HG03571 (cell line): ENCODE data around the gene SURF1.
A peak's percentile ranks its signal among the peaks of the same experiment; 100 is the strongest.
"Not testable (repeated sequence)": the region's sequence is repeated elsewhere in the genome, so short reads cannot be mapped to it uniquely, and the experiment has no call there.

Experiments
- ATAC-seq: cut with Tn5 transposase; IDR thresholded peaks from one replicate; pipeline ENCODE4 v1.9.1; 2021; ENCODE audit not compliant: unreplicated experiment

SURF1 gene

DNA sequence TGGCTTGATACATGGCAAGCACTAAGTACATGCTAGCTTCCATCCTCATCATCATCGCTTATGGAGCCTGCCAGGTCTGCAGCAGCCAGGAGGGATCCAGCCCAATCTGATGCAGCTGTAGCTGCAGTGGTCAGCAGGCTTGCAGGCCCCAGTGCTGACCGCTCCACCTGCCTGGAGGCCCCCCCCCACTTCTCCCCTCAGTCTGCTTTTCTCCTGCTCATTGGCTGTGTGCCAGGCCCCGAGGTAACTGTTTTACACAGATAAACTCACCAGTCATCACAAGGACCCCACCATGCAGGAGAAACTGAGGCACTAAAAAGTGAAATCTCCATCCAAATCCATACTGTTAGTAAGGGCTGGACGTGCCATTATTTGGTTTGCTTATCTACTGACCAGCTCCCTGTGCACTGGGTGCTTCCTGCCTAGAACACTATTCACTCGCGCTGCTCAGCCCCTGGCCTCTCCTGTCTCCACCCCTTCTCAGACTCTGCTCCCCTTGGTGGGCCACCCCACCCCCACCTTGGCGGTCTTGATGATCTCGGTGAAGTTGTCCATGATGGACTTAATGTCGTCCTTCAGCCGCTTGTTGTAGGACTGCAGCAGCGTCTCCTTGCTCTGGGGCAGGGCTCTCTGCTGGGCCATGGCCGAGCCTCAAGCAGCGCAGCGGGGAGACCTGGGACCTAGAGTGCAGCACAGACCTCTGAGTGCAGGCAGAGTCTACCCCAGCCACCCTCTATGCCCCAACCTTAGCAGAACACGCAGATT is 10.1 kb downstream of the SURF1 start:
- ATAC-seq = no peak

DNA sequence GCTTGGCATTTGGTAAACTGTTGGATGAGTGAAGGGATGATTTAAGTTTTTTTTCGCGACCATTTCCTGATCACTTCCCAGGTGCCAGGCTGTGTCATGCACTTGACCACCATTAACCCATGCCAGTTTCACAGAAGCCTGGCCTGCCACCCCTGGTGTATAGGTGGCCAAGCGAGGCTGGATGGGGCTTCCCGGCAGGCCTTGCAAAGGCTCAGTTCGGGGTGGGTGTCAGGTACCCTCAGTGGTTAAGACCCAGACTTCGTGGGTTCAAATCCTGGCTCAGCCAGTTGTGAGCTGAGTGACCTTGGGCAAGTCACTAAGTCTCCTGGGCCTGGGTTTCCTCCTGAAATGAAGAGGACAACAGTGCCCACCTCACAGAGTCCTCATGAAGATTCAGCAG is 10.7 kb downstream of the SURF1 start:
- no peak for ATAC-seq

DNA sequence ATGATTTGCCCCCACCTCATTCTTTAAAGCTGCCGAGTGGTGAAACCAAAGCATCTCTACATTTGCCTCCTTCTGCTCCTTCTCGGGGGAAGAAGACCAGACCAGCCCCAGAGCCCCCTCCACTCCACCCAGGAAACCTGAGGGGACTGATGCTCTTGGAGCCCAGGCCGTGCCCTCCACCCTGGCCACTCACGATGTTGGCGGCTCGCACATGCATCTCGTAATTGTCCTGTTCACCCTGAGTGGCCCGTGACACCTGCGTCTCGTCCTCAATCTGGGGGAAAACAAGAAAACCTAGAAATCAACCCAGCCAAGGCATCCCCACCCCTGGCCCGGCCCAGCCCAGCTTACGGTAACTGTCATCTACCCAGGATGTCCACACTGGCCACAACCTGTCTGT is 11.3 kb downstream of the SURF1 start:
- no peak for ATAC-seq

DNA sequence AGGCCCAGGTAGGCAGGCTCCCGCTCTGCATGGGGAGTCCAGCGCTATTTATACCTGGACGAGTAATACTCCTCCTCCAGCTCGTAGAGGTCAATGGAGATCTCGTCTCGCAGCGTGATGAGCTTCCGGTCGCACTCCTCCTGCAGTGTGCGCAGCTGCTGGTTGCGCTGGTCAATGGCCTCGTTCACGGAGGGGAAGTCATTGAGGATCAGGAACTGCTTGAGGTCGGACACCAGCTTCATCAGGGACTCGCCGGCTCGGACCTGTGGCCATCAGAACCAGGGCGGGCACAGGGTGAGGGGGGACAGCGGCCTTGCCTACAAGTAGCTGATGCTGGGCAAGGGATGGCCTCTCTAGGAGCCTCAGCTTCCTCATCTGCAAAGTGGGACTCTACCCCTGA is 12.2 kb downstream of the SURF1 start:
- ATAC-seq = no peak

DNA sequence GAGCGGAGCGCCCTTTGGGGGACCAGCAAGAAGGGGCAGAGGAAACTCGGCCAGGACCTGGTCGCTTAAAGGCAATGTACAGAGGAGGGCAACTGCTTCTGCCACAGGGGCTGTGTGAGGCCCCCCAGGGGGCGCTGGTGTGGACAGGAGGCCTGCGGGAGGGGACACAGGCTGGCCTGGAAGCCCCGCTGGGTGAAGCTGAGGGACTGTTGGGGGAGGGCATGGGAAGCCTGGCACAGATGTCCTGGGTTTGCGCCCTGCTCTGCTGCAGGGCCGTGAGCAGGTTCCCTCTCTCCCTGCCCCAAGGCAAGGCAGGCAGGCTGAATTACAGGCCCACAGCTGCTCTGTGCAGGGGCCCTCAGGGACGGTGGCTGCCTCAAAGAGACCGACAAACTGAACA is 13.7 kb downstream of the SURF1 start:
- no peak for ATAC-seq

DNA sequence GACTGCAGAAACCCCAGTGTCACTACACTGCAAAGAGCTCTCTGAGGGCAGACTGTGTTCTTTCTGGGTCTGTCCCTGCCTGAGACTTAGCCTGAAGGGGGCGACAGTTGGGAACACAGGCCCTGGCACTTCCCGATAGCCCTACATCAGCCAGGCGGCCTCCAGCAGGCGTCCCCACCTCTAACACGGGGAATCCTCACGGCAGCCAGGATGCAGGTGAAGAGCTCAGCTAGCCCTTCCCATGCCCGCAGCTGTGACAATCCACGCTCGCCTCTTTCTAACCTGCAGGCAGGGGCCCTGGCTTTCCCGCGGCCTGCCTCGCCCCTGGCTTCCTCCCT is 14.2 kb downstream of the SURF1 start:
- ATAC-seq = no peak

DNA sequence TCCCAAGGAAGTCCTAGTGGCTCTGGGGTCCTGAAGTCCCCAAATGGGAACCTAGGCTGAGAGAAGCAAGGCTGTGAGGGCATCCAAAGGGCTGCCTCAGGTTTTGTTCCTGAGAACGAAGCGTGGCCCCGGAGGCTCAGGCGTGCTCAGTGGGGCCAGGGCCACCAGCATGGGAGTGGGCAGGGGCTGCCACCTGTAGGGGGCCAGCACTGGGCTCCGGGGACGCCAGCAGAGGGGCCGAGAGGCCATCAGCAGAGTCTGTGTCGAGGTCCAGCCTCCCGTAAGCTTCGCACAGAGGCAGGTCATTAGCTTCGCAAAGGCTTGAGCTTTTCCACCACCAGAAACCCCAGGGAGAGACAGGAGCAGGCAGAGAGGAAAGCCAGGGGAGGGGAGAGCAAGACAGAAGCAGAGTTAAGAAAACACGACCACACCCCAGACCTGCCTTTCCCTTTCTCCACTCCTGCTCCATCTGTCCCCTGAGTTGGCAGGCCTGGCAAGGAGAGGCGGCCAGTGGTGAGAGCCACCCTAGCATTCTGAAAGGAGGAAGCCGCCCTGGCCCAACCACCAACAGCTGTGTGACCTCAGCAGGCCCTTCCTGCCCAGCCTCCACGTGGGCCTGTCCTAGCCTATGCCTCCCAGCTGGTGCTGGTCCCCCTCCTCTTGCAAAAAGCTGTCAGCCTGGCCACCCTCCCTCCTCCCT is 14.8 kb downstream of the SURF1 start:
- no peak for ATAC-seq

DNA sequence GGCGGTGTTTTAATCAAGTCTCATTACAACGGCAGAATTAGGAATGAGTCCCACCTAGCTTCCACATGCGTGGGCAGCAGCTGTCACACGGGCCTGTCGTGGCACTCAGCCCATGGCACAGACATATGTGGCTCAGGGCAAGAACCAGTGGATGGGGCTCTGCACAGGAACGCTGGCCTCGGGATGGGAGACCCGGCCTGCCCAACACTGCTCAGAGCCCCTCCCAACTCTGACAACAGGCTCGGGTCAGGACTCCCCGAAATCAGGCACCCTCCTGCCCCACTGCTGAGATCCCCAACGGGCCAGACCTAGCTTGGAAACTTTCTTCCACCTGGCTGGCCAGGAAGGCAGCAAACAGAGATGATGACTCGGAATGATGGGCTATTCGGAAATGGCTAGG is 15.4 kb downstream of the SURF1 start:
- ATAC-seq = no peak

DNA sequence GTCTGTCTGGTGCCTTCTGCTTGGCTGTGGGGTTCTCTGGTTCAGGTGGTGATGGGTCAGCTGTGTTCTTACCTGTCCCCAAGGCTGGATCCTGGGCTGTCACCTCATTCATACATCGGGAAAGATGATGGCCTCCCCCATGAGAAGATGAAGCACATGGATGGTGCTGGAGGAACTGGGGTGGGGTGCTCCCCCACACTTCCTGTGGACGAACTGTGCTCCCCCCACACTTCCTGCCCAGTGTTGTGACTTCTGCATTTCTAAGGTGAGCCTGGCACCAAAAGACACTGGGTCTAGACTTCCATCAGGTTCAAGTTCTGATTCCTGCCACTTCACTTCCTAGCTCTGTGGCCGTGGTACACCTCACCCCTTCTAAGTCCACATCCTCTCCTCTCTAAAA is 16.0 kb downstream of the SURF1 start:
- no peak for ATAC-seq

DNA sequence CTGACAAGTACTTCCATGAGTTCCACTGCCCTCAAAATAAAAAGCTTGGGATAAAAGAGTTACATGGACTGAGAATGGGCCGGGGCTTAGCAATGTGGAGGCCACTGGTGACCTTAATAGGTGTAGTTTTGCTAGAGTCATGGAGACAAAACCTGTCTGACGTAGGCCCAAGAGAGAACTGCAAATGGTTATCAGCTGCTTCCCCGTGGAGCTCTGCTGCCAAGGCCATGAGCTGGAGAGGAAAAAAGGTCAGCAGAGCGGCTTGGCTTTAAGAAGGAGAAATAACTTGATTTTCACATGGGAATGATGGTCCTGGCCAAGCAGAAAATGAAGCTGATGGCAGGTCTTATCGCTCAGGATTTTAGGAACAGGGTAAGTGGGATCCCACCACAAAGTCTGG is 16.6 kb downstream of the SURF1 start:
- ATAC-seq = no peak

DNA sequence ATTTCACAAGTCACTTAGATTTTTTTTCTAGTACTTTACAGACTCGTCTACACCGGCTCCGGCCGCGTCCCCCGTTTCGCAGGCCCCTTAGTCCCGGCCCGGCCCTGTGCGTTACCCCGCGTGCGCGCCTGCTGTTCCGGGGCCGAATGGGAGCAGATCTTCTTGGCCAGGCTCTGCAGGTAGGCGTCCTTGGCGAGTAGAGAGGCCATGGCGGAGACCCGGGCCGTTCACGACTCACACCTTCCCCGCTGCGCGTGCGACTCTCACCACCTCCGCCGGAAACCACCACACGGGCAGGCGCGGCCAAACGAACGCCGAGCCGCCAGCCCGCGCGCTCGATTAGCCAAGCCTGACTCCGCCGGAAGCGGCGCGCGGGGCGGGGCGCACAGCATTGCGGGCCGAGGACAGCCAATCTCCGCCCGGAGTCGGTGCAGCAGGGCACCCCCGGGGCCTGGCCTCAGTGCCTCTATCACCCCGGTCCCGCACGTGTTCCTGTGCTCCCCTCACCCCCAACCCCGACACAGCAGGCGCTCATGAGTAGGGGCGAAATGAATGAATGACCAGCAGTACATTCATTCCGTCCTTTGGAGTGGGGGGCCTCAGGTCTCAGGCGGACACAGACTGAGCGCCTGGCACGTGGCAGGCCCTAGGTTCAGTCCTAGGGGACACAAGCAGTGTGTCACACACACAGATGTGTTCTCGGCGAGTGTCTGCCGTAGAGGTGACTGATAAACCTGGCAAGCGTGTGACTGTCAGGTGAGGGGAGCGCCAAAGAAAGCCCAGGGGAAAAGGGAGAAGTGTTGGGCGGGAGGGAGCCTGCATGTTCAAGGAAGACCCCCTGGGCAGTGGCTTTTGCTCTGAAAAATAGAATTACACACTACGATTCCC is 20.1 kb downstream of the SURF1 start, which contains the start of gene SURF6:
Gene SURF6 (minus strand): TSS at position 265 of the 888 bp plus-strand sequence. CDS start 56 bp downstream, at position 209.
- peak; percentile 69 for ATAC-seq

DNA sequence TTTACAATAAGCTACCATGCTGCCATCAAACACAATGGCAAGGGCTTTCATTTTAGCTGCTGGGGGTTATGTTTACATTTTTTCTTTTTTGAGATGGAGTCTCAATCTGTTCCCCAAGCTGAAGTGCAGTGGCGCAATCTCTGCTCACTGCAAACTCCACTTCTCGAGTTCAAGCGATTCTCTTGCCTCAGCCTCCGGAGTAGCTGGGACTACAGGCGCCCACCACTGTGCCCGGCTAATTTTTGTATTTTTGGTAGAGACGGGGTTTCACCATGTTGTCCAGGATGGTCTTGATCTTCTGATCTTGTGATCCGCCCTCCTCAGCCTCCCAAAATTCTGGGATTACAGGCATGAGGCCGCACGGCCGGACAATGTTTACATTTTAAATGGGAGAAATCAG is 21.4 kb downstream of the SURF1 start:
- ATAC-seq = not testable (repeated sequence)

DNA sequence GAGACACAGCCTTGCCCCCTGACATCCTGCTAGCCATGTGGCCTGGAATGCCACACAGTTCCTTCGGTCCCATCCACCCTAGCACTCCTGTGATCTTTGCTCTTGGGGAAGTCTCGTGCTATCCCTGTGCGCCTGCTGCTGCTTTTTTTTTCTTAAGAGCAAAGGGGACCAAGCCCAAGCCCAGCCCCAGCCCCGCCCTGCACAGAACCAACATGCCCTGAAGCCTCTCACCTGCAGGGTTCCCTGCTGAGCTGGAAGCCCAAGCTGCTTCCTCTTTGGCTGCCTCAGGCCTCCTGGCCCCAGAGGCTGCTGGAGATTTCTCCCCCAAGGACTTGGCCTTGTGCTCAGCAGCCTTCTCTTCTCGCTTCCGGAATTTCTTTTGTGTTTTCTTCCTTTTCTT is 22.1 kb downstream of the SURF1 start:
- ATAC-seq = no peak

DNA sequence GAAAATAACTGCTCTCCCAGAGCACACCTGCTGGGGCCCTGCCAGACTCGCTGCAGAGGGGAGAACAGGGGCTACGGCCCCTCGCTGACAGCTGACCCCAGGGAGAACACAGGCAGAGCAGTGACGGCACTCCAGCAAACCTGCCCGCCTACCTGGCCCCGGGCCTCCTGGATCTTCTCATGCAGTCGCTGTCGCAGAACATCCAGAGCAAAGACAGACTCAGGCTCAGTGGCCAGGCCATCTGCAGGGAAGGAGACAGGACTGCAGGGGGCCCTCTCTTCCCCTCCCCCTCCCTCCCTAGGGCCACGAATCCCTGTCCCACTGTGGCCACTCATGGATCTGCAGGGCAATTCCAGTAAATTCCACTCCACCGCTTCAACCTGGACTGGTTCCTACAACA is 22.7 kb downstream of the SURF1 start:
- ATAC-seq = no peak

DNA sequence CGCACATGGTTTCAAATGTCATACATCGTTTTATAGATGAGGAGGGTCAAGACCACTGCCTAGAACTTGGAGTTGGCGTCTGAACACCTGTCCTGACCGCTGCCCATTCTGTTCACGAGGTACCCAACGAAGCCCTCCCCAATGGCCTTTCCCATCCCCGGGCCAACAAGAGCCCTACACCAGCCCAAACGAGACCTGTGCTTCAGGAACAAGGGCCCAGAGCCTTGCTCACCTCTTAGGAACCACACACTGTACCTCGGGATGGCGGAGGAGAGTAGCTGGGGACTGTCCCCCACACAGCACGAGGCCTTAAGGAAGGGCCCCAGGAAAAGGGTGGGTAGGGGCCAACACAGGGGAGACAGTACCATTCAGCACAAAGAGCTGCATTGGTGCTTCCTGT is 23.3 kb downstream of the SURF1 start:
- ATAC-seq = no peak

DNA sequence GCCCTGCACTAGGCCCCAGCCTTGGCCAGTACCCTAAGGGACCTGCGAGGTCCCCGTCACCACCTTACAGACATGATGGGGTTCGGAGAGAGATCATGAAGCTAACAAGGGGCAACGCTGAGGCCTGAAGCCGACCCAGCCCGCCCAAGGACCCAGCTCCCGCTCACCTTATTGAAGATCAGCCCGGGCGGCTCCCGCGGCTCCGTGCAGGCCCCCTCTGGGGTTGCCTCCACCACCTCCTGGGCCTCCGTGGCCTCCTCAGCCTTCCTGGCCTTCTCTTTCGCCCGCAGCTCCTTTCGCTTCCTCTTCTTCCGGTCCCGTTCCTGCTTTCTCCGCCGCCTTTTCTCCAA is 23.9 kb downstream of the SURF1 start:
- no peak for ATAC-seq

DNA sequence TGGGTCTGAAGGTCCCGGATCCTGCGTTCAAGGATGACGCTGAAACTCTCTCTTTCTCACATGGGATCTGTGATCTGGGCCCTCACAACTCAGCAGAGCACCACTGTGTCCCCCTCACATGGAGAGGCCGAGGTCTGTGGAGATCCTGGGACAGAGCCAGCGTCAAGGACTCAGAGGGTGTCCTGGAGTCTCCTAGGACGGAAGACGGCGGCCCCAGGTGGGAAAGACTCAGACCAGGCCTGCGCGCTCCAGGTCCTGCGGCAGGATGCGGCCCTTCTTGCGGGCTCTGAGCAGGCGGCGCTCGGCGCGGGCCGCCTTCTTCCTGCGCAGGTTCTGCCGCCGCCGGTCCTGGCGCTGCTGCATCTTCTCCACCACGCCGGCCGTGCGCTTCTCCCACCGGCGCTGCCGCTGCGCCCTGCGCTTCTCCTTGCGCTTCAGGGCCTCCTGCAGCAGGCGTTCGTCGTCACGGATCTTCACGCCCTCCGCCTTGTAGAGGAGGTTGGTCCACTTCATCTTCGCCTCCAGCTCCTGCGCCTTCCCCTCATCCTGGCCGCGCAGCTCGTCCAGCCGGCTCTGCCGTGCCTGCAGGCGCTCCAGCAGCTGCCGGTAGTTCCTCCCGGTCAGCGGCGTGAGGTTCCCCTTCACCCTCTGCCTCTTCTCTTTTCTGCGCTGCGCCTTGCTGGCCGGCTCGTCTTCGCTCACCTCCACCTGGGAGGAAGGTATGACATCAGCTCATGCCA is 24.5 kb downstream of the SURF1 start:
- no peak for ATAC-seq

DNA sequence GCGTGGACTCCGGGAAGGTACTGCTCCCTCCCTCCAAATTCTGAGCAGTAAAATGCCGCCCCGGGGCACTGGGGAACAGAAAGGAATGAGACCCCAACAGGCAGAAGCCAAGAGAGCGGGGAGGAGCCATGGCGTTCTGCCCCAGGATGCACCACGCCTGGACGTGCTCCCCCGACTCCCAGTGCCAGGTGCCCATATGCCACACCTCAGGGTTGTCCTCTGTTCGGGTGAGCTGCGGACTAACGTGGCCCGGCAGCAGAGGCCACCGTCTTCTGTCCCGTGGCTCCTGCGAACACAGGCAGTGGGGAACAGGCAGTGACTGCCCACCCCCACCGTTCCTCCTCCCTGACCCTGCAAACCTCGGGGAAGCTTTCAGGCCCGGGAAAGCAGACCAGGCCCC is 25.1 kb downstream of the SURF1 start:
- ATAC-seq = no peak

DNA sequence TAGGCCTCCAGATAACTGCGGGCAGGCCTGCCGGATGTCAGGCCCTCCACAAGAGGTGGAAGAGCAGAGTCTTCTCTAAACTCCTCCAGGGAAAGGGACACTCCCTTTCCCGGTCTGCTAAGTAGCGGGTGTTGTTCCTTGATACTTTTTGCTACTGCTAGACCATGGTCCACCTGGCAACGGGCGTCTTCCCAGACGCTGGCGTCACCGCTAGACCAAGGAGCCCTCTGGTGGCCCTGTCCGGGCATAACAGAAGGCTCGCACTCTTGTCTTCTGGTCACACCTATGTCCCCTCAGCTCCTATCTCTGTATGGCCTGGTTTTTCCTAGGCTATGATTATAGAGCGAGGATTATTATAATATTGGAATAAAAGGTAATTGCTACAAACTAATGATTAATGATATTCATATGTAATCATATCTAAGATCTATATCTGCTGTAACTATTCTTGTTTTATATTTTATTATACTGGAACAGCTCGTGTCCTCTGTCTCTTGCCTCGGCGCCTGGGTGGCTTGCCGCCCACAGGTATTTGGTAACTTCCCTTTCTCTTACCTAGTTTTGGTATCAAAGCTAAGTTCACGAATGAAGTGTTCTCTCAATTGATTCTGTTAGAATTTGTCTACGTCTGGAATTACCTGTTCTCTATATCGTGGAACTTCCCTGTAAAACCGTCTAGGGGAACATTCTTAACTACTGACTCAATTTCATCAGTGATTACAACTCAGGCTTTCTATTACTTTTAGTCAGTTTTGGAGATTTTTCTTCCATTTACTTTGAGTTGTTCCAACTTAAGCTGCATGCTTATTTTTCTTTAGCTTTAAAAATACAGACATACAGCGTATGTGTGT is 26.8 kb downstream of the SURF1 start:
- not testable (repeated sequence) for ATAC-seq

DNA sequence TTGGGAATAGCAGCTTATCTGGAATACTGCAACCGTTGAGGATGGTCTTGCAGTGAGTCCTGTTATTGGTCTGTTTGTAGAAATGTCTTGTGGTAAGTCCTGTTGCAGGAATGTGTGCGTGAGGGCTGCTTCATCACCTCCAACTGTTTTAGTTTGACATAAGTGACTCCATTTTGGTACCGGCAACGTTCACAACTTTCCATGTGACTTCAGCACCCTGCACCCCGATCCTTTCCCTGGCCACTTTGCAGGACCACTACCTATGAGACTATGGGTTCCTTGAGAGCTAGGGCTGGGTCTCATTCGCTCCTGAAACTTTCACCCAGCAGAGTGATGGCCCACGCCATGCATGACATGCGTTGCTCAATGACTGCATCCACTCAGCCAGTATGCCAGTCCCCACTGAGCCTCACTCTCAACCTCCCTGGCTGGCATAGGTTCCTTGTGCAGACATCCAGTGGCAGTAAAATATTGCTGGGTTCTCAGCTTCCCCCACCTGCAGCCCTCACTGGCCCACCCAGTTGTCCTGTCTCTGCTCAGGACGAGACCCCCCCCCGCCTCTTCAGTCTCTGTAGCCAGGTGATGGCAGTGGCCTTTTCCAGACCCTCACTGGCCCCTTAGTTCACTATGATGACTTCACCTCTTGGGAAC is 28.3 kb downstream of the SURF1 start:
- no peak for ATAC-seq
